Spleen (tissue), 11 donors: ENCODE results near the gene KIAA1217. TPM values are rescaled to one million over a fixed set of nuclear protein-coding genes. Genes with fewer than 3 reads are reported as not detected.

Experiments
- DNase-seq: peaks from one replicate; pipeline ENCODE4 v3.0.0-alpha.2; 2020
- H3K27ac ChIP-seq, 8 donors: fragments of 200-600 bp; sonication (generic) in 7 of 8; 1 replicate in 4 of 8; 2 replicates in 4 of 8; pipeline versions ENCODE4 v1.5.0 to v1.8.0; 2016 to 2021; ENCODE audit warnings: inconsistent platforms in 4 of 8, mild to moderate bottlenecking in 4 of 8, moderate library complexity in 1 of 8
- H3K27me3 ChIP-seq, 7 donors: fragments of 200-600 bp; sonication (generic) in 6 of 7; replicated peaks in 1 of 7; 1 replicate in 4 of 7; 2 replicates in 3 of 7; pipeline versions ENCODE4 v1.5.0 to v1.8.0; 2016 to 2021; ENCODE audit warnings: inconsistent platforms in 3 of 7, mild to moderate bottlenecking in 1 of 7
- H3K36me3 ChIP-seq, 6 donors: fragments of 200-600 bp; sonication (generic) in 5 of 6; 1 replicate in 4 of 6; 2 replicates in 2 of 6; pipeline versions ENCODE4 v1.5.0 to v1.8.0; 2016 to 2021; ENCODE audit warnings: inconsistent platforms in 2 of 6
- H3K4me1 ChIP-seq, 6 donors: fragments of 200-600 bp; sonication (generic) in 5 of 6; 1 replicate in 3 of 6; 2 replicates in 3 of 6; pipeline versions ENCODE4 v1.5.0 to v1.8.0; 2016 to 2021; ENCODE audit warnings: inconsistent platforms in 3 of 6
- H3K4me3 ChIP-seq, 8 donors: fragments of 200-600 bp; sonication (generic) in 7 of 8; 1 replicate in 4 of 8; 2 replicates in 4 of 8; pipeline versions ENCODE4 v1.5.0 to v1.8.0; 2016 to 2021; ENCODE audit warnings: inconsistent platforms in 4 of 8, mild to moderate bottlenecking in 4 of 8, moderate library complexity in 2 of 8
- H3K9me3 ChIP-seq, 8 donors: fragments of 200-600 bp; sonication (generic) in 7 of 8; 1 replicate in 4 of 8; 2 replicates in 4 of 8; pipeline versions ENCODE4 v1.5.0 to v1.8.0; 2016 to 2021; ENCODE audit warnings: inconsistent platforms in 4 of 8
- POLR2A ChIP-seq, 3 donors: fragments of 450-650 bp; IDR thresholded peaks; one replicate each; pipeline ENCODE4 v1.5.1; 2017; ENCODE audit warnings: antibody characterized with exemption in 3 of 3, mild to moderate bottlenecking in 1 of 3
- POLR2AphosphoS5 ChIP-seq, 3 donors: sonication (generic); formaldehyde crosslinking; IDR thresholded peaks; one replicate each; pipeline ENCODE4 v1.5.1; 2017; ENCODE audit warnings: antibody characterized with exemption in 3 of 3
- WGBS, 5 donors: extraction: QIAGEN DNeasy Blood & Tissue Kit in 3 of 5; methylation state at CpG; one replicate each; pipeline versions ENCODE4 v1.1.5 to v1.1.7; 2013 to 2018; 5-methylcytosine and 5-hydroxymethylcytosine counted together
- intact Hi-C: fragments of 100-400 bp; cut with DNase I; formaldehyde crosslinking; loops from one replicate; pipeline ENCODE4 v1.15.0; 2023; ENCODE audit warnings: low total_unique reads
- polyA plus RNA-seq, 3 donors: library from polyadenylated mRNA; stranded (reverse); fragments of 200-250 nt; gene quantifications; one replicate each; pipeline ENCODE4 v1.2.1, GENCODE V29; 2013
- total RNA-seq, 7 donors: library from RNA; depleted of rRNA in 3 of 7; stranded (reverse); fragments of >200 nt in 3 of 7; fragmentation: NEBNext Ultra II Directional in 4 of 7; extraction: Animal tissue kit (Norgen Biotek cat#: 25700) in 4 of 7; gene quantifications; one replicate each; pipeline versions ENCODE4 v1.1.0 to v1.2.1, GENCODE V29; 2016 to 2021
- TF ChIP-seq, protein P1 (sequence below), 11 experiments: fragments of 200-600 bp in 7 of 11; fragments of 450-650 bp in 4 of 11; sonication (generic) in 4 of 11; IDR thresholded peaks in 8 of 11; conservative IDR thresholded peaks in 3 of 11; 1 replicate in 7 of 11; 2 replicates in 4 of 11; pipeline versions ENCODE4 v1.4.0 to v1.8.0; 2016 to 2021; ENCODE audit warnings: antibody characterized with exemption in 11 of 11, inconsistent platforms in 4 of 11, mild to moderate bottlenecking in 1 of 11
- donor health status: healthy with polysubstance abuse.
- donor health status: DM: no; HTN: no; CAD: no; lungs with moderate emphysema.
- donor health status: DM: no; HTN: no; CAD: no.
- donor health status: Bipolar disorder and iron deficiency.
- donor health status: healthy.
- donor health status: DM: no; HTN: no; CAD: no.
- donor health status: DM: yes; HTN: yes; CAD: no.

KIAA1217 gene
- total and polyA plus RNA-seq, 10 donors, result 2.2 to 40.7 (median 21.4) TPM

GRCh38 chr10:24370877-24371276 is 161.9 kb downstream of the KIAA1217 start:
- Histone ChIP-seq H3K27me3 (no peaks in the 10 kb centered on the region), H3K9me3 (peaks cover 0 to 7% (median 0%) of the 10 kb centered on the region in 8 donors), H3K27ac (no peak overlapping the region), H3K4me1 (no peaks in the 10 kb centered on the region), H3K4me3 (no peak overlapping the region), H3K36me3 (no peaks in the 10 kb centered on the region)
- WGBS, 5 donors, result 91 to 96% (median 93%) methylated on average over 4 of the region's 4 CpGs
- no peak for TF ChIP-seq POLR2AphosphoS5 (IDR thresholded peaks at IDR 0.05)
- TF ChIP-seq, protein P1, sequence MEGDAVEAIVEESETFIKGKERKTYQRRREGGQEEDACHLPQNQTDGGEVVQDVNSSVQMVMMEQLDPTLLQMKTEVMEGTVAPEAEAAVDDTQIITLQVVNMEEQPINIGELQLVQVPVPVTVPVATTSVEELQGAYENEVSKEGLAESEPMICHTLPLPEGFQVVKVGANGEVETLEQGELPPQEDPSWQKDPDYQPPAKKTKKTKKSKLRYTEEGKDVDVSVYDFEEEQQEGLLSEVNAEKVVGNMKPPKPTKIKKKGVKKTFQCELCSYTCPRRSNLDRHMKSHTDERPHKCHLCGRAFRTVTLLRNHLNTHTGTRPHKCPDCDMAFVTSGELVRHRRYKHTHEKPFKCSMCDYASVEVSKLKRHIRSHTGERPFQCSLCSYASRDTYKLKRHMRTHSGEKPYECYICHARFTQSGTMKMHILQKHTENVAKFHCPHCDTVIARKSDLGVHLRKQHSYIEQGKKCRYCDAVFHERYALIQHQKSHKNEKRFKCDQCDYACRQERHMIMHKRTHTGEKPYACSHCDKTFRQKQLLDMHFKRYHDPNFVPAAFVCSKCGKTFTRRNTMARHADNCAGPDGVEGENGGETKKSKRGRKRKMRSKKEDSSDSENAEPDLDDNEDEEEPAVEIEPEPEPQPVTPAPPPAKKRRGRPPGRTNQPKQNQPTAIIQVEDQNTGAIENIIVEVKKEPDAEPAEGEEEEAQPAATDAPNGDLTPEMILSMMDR (IDR thresholded peaks at IDR 0.05 in 8 of 11, conservative IDR thresholded peaks at IDR 0.05 in 3 of 11), result no peak
- intact Hi-C loops, result no loop called here
- DNase-seq, result no peak

GRCh38 chr10:24371396-24371795 is 162.5 kb downstream of the KIAA1217 start:
- no peak overlapping the region for H3K4me3 ChIP-seq
- H3K4me1 ChIP-seq, result no peaks in the 10 kb centered on the region
- TF ChIP-seq, protein P1 (IDR thresholded peaks at IDR 0.05 in 8 of 11, conservative IDR thresholded peaks at IDR 0.05 in 3 of 11), result no peak
- no peak for TF ChIP-seq POLR2AphosphoS5 (IDR thresholded peaks at IDR 0.05)
- no peak for TF ChIP-seq POLR2A (IDR thresholded peaks at IDR 0.05)
- DNase-seq, result no peak
- no peaks in the 10 kb centered on the region for H3K36me3 ChIP-seq
- WGBS, 5 donors, result 52 to 70% (median 57%) methylated on average over 3 of the region's 3 CpGs
- no peak overlapping the region for H3K27ac ChIP-seq
- intact Hi-C loops, result no loop called here
- peaks cover 0 to 7% (median 0%) of the 10 kb centered on the region in 8 donors for H3K9me3 ChIP-seq
- no peaks in the 10 kb centered on the region for H3K27me3 ChIP-seq

DNA sequence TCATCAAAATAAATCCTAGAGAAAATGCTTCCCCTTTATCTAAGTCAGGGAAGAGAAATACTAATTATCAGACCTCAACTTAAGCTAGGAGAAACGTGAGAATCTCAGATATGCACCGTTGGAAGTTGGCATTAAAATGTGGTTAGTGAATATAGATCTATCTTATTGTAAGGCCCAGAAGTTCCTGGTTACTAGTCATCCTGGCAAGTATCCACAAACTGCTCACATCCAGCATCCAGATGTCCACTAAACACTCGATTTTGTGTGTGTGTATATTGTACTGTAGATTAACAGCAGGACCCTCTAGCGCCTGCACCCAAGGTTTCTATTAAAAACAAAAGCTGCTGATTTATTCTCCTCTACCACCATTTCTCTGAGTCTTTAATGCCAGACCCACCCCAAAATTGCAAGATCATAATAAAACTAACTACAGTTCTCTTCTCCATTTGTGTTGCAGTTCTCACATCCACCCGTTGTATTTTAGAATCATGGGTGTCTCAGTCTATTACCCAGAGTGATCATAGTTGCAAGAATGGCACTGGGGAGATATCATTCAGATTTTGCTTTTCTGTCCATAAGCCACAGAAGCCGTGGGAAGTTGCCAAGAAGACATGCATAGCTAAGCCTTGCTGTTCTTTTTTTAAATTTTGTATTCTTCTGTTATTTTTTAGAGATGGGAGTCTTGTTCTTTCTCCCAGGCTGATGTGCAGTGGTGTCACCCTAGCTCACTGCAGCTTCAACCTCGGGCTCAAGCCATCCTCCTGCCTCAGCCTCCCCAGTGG is 165.4 kb downstream of the KIAA1217 start:
- Histone ChIP-seq H3K27me3 (no peaks in the 10 kb centered on the region), H3K4me3 (no peak overlapping the region), H3K36me3 (no peaks in the 10 kb centered on the region), H3K9me3 (peaks cover 0 to 7% (median 0%) of the 10 kb centered on the region in 8 donors), H3K4me1 (no peaks in the 10 kb centered on the region), H3K27ac (no peak overlapping the region)
- no peak for DNase-seq
- intact Hi-C loops, result no loop called here
- WGBS, 5 donors, result 64 to 82% (median 75%) methylated on average over 7 of the region's 7 CpGs
- TF ChIP-seq, protein P1 (IDR thresholded peaks at IDR 0.05 in 8 of 11, conservative IDR thresholded peaks at IDR 0.05 in 3 of 11), result no peak
- TF ChIP-seq POLR2A (IDR thresholded peaks at IDR 0.05) (no peak), POLR2AphosphoS5 (IDR thresholded peaks at IDR 0.05) (no peak)

GRCh38 chr10:24375510-24375909 is 166.6 kb downstream of the KIAA1217 start:
- Histone ChIP-seq H3K4me3 (no peak overlapping the region), H3K9me3 (peaks cover 0 to 7% (median 0%) of the 10 kb centered on the region in 8 donors), H3K27me3 (no peaks in the 10 kb centered on the region), H3K36me3 (no peaks in the 10 kb centered on the region), H3K4me1 (no peaks in the 10 kb centered on the region), H3K27ac (no peak overlapping the region)
- TF ChIP-seq, protein P1 (IDR thresholded peaks at IDR 0.05 in 8 of 11, conservative IDR thresholded peaks at IDR 0.05 in 3 of 11), result no peak
- no peak for TF ChIP-seq POLR2A (IDR thresholded peaks at IDR 0.05)
- TF ChIP-seq POLR2AphosphoS5 (IDR thresholded peaks at IDR 0.05), result no peak
- DNase-seq, result no peak
- 87 to 95% (median 93%) methylated on average over 4 of the region's 4 CpGs for WGBS, 5 donors
- intact Hi-C loops, result no loop called here
